NB4 (cell line): ENCODE results near the gene TRIM71.

ENCODE experiments used
- DNase-seq: peaks from one replicate; pipeline ENCODE4 v3.0.0; 2010; ENCODE audit warnings: low read depth
- H3K4me3 ChIP-seq: one replicate; pipeline ENCODE4 v1.5.1; 2011; ENCODE audit warnings: mild to moderate bottlenecking, low read depth, low read length, moderate library complexity
- MYC ChIP-seq: IDR thresholded peaks from 2 replicates; pipeline ENCODE4 v1.6.1; 2011; ENCODE audit warnings: low read depth, low read length
- POLR2A ChIP-seq: IDR thresholded peaks from 2 replicates; pipeline ENCODE4 v1.6.1; 2011; ENCODE audit warnings: mild to moderate bottlenecking; ENCODE audit not compliant: insufficient read length; ENCODE audit errors: extremely low read depth
- TF ChIP-seq, protein P1 (sequence below): IDR thresholded peaks from 2 replicates; pipeline ENCODE4 v1.6.1; 2011; ENCODE audit warnings: low read depth, low read length
- TF ChIP-seq, protein P2 (sequence below): IDR thresholded peaks from one replicate; pipeline ENCODE4 v1.5.1; 2012; ENCODE audit warnings: low read depth, low read length

TRIM71 gene

DNA sequence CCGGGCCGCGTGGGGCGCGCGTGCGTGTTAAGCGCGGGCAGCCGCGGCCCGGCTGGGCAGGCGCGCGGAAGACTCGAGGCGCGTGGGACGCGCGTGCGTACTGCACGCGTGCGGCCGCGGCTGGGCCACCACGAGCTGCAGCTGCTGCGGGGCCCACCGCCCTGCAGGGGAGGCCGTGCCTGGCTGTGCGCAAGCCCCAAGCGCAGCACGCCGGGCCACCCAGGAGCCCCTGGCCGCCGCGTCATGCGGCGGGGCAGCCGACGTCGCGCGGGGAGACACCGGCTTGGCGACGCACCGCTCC is 590 bp upstream of the TRIM71 start:
- peak; percentile 69 for DNase-seq
- TF ChIP-seq MYC: no peak
- TF ChIP-seq, protein P1, sequence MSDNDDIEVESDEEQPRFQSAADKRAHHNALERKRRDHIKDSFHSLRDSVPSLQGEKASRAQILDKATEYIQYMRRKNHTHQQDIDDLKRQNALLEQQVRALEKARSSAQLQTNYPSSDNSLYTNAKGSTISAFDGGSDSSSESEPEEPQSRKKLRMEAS: peak; percentile 43
- TF ChIP-seq, protein P2, sequence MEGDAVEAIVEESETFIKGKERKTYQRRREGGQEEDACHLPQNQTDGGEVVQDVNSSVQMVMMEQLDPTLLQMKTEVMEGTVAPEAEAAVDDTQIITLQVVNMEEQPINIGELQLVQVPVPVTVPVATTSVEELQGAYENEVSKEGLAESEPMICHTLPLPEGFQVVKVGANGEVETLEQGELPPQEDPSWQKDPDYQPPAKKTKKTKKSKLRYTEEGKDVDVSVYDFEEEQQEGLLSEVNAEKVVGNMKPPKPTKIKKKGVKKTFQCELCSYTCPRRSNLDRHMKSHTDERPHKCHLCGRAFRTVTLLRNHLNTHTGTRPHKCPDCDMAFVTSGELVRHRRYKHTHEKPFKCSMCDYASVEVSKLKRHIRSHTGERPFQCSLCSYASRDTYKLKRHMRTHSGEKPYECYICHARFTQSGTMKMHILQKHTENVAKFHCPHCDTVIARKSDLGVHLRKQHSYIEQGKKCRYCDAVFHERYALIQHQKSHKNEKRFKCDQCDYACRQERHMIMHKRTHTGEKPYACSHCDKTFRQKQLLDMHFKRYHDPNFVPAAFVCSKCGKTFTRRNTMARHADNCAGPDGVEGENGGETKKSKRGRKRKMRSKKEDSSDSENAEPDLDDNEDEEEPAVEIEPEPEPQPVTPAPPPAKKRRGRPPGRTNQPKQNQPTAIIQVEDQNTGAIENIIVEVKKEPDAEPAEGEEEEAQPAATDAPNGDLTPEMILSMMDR: no peak
- peak overlapping the region; percentile 76 for H3K4me3 ChIP-seq

DNA sequence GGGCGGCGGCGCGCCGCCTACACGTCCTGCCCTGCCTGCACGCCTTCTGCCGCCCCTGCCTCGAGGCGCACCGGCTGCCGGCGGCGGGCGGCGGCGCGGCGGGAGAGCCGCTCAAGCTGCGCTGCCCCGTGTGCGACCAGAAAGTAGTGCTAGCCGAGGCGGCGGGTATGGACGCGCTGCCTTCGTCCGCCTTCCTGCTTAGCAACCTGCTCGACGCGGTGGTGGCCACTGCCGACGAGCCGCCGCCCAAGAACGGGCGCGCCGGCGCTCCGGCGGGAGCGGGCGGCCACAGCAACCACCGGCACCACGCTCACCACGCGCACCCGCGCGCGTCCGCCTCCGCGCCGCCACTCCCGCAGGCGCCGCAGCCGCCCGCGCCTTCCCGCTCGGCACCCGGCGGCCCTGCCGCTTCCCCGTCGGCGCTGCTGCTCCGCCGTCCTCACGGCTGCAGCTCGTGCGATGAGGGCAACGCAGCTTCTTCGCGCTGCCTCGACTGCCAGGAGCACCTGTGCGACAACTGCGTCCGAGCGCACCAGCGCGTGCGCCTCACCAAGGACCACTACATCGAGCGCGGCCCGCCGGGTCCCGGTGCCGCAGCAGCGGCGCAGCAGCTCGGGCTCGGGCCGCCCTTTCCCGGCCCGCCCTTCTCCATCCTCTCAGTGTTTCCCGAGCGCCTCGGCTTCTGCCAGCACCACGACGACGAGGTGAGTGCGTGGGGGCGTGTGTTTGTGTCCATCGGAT is 602 bp downstream of the TRIM71 start:
- peak; percentile 58 for DNase-seq
- H3K4me3 ChIP-seq: peak overlapping the region; percentile 76
- TF ChIP-seq, protein P2: no peak
- TF ChIP-seq, protein P1: no peak

DNA sequence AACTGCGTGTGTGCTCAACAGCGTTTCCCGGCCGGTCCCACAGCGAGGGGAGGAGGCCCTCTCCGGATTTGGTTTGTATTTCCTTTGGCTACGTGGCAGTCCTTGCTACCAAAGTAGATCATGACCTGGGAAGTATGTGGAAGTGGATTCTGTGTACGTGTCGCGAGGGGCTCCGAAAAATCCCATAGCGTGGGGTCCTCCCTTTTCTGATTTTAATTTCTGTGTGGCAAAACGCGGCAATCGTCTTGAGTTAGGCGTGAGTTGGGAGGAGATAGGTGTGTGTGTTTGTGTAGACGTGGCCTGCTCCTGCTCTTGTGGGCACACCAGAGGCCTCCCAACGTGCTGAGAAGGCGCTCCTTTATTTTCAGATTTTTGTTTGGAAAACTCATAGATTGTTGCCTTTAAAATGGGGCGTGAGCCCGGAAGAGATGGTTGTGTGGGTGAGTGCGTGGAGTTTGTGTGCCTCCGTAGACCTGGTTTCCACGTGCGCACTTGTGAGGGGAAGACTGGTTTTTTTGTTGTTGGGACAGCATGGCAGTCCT is 1.2 kb downstream of the TRIM71 start:
- DNase-seq: no peak
- TF ChIP-seq MYC: no peak
- TF ChIP-seq, protein P2: no peak
- TF ChIP-seq, protein P1: no peak
- TF ChIP-seq POLR2A: no peak
- H3K4me3 ChIP-seq: peak overlapping the region; percentile 72

DNA sequence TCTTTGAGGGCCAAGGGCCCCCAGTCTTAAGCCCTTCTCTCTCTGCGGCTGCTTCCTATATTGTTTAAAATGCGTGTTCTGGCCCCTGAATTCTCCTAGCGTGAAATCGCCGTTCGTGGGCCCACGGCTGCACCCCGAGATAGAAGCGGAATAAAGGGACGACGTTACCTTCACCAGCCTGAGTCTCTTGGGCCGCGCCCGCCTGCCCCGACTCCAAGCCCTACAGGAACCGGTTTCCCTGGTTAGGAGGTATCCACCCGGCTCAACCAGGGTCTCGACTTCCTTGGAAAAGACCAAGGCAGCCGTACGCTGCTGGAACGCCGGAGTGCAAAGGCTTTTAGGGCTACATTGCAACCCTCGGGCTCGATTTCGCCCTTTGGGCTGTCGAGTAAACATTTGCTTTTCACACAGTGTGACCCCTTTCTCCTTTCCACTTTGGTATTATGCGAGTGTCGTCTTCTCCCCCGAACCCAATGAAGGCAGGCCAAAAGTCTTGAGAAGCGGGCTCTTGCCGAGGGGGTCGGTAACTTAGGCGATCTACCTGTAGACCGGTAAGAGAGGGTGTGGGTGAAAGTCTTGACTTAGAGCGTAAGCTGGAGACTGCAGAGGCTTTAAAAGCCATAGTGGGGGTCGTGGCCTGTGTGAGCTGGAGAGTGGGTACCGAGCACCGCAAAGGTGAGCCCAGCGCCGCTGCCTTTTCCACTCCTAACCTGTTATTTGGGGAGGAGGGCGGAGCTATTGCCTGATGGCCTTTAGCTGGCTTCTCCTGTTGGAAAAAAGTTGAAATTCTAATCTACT is 2.0 kb downstream of the TRIM71 start:
- DNase-seq: no peak
- TF ChIP-seq, protein P2: no peak
- TF ChIP-seq POLR2A: no peak
- TF ChIP-seq, protein P1: no peak
- TF ChIP-seq MYC: no peak
- peak overlapping the region; percentile 72 for H3K4me3 ChIP-seq

DNA sequence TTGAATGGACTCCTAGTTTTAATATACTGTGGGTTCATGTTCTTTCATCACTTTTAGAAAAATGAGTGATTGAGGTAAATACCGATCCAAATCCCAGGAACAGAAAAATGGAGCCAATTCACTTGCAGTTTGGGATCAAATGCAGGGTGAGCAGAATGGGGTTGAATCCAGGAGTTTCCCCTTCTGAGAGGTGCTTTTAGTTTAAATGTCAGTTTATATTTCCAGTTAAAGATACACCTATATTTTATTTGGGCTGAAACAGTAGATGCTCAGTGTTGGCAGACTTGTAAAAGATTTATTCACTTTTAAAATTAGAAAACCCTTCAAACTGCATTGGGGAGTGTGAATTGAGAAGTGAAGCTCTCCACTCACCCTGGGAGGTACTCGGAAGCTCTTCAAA is 2.6 kb downstream of the TRIM71 start:
- peak overlapping the region; percentile 72 for H3K4me3 ChIP-seq
- no peak for DNase-seq
- TF ChIP-seq, protein P1: no peak
- TF ChIP-seq POLR2A (no peak), MYC (no peak)
- TF ChIP-seq, protein P2: no peak
